NCI-H446 treated with DMSO at 0.1 percent for 48 hours (cell line): Measurements from ENCODE around the gene DYNLL2.
"Not testable (repeated sequence)": the region's sequence is repeated elsewhere in the genome, so short reads cannot be mapped to it uniquely, and the experiment has no call there.

ENCODE experiments used
- DNase-seq: peaks from one replicate; lab custom pipeline; 2025; lab: John Stamatoyannopoulos, UW

DYNLL2 gene

GRCh38 chr17:58072862-58073261, 10.4 kb upstream of the DYNLL2 start:
- DNase-seq: no peak

- DNase-seq: not testable (repeated sequence)
Observed at GRCh38 chr17:58073266-58073665, 10.0 kb upstream of the DYNLL2 start.

- DNase-seq: not testable (repeated sequence)
Observed at GRCh38 chr17:58074406-58074805, 8.8 kb upstream of the DYNLL2 start.

GRCh38 chr17:58079300-58080033, 3.8 kb upstream of the DYNLL2 start:
- no peak for DNase-seq

- DNase-seq: no peak
Observed at GRCh38 chr17:58081646-58082340, 1.4 kb upstream of the DYNLL2 start.

- DNase-seq: no peak
Observed at GRCh38 chr17:58082341-58082869, 814 bp upstream of the DYNLL2 start.

- DNase-seq: no peak
Observed at GRCh38 chr17:58083491-58084316, 485 bp downstream of the DYNLL2 start.

GRCh38 chr17:58084317-58084981, 1.2 kb downstream of the DYNLL2 start:
- DNase-seq: no peak

- no peak for DNase-seq
Observed at GRCh38 chr17:58085039-58085715, 2.0 kb downstream of the DYNLL2 start.

- DNase-seq: no peak
Observed at GRCh38 chr17:58086953-58087352, 3.7 kb downstream of the DYNLL2 start.

GRCh38 chr17:58088624-58089023, 5.4 kb downstream of the DYNLL2 start:
- DNase-seq: no peak

GRCh38 chr17:58089111-58089510, 5.9 kb downstream of the DYNLL2 start:
- DNase-seq: no peak

GRCh38 chr17:58091024-58091567, 7.9 kb downstream of the DYNLL2 start:
- DNase-seq: no peak

- no peak for DNase-seq
Observed at GRCh38 chr17:58092101-58092796, 9.0 kb downstream of the DYNLL2 start.

GRCh38 chr17:58092797-58093385, 9.7 kb downstream of the DYNLL2 start:
- no peak for DNase-seq

- no peak for DNase-seq
Observed at GRCh38 chr17:58094118-58094517, 10.9 kb downstream of the DYNLL2 start.

- DNase-seq: no peak
Observed at GRCh38 chr17:58096892-58097291, 13.7 kb downstream of the DYNLL2 start.

- DNase-seq: no peak
Observed at GRCh38 chr17:58097384-58098088, 14.3 kb downstream of the DYNLL2 start.

GRCh38 chr17:58100506-58100905, 17.3 kb downstream of the DYNLL2 start:
- no peak for DNase-seq
